ENCODE data around the gene NPW.

DNA sequence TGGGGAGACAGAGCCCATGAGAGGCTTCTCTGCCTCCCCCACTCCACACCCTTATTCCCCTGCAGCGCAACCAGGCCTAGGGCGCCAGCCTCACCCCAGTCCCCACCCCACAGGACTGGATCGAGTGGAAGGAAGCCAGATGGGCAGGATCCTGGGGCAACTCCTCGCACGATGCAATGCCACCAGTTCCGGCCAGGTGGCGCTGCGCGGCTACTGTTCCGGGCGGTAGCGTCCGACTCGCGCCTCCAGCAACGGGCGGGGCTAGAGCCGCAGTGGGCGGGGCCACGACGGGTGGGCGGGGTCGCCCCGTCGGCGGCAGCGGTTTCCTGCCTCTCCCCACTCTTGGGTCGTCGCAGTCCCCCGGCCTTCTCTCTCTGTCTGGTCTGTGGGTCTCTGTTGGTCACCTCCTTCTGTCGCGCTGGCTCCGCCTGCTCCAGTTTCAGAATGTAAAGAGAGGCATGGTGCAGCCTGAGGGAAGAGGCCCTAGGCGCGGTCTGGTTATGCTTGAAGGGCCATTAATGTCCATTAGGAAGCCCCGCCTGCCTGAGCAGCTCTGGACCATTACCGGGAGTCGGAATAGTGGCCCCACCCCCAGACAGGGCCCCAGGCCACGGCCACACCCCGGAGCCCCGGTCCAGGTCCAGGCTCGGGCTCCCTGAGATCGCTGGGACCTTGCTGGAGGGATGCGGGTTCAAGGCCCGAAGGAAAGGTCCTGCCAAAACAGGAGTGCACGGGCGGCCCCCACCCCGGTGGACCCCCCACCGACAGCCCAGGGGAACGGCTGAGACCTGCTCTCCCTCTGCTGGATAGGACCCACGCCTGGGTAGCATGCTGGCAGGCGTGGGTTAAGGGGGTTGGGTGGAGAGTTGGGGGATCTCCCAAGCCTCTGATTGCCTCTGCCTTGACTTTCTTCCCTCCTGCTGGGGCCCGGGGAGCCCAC lies 3.8 kb downstream of the NPW start:
- TF ChIP-seq, protein P1, sequence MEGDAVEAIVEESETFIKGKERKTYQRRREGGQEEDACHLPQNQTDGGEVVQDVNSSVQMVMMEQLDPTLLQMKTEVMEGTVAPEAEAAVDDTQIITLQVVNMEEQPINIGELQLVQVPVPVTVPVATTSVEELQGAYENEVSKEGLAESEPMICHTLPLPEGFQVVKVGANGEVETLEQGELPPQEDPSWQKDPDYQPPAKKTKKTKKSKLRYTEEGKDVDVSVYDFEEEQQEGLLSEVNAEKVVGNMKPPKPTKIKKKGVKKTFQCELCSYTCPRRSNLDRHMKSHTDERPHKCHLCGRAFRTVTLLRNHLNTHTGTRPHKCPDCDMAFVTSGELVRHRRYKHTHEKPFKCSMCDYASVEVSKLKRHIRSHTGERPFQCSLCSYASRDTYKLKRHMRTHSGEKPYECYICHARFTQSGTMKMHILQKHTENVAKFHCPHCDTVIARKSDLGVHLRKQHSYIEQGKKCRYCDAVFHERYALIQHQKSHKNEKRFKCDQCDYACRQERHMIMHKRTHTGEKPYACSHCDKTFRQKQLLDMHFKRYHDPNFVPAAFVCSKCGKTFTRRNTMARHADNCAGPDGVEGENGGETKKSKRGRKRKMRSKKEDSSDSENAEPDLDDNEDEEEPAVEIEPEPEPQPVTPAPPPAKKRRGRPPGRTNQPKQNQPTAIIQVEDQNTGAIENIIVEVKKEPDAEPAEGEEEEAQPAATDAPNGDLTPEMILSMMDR (IDR thresholded peaks at IDR 0.05): peak; percentile 95 to 99 (median 97)
- TF ChIP-seq POLR2A (IDR thresholded peaks at IDR 0.05): no peak
